Stimulated activated CD4-positive, alpha-beta T cell treated with anti-CD3 and anti-CD28 coated beads, Interleukin-2, amount 100 ng/mL, for 24 hours (primary cell): ENCODE data around the gene RAB4B.
"Not testable (repeated sequence)": the region's sequence is repeated elsewhere in the genome, so short reads cannot be mapped to it uniquely, and the experiment has no call there.

Experiments
- DNase-seq, 2 donors: peaks; one replicate each; pipeline ENCODE4 v3.0.0-alpha.2; 2020

RAB4B gene

DNA sequence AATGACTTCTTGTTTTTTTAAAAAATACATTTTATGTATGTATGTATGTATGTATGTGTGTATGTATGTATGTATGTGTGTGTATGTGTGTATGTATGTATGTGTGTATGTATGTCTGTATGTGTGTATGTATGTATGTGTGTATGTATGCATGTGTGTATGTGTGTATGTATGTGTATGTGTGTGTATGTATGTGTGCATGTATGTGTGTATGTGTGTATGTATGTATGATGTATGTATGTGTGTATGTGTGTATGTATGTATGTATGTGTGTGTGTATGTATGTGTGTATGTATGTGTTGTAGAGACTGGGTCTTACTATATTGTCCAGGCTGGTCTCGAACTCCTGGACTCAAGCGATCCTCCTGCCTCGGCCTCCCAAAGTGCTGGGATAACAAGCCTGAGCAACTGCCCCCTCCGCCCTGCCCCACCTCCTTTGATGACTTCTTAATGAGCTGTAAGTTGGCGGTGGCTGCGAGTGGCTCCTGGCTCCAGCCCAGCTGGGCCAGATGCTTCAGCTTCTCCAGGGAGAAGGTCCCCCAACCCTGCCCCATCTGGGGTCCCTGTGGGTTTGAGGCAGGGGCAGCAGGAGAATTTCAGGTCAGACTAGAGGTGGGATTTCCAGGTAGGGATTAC is 47.5 kb downstream of the RAB4B start:
- DNase-seq = not testable (repeated sequence)

DNA sequence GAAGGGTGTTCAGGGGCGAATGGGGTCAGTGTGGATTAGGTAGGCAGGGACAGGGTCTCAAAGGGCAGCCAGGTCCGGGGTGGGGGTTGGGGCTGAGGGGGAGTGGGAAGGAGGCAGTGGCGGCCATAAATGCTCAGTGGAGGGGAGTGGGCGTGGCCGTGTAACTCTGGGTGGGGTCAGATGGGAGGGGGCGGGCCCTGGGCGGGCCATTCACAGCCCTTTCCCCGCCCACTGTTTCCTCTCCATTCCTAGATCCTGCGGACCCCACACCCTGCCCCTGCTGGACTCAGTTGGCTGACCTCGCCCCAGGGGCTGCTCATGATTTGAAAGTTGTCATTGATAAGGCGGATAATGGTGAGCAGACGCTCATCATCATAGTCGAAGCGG is 48.3 kb downstream of the RAB4B start:
- not testable (repeated sequence) for DNase-seq

DNA sequence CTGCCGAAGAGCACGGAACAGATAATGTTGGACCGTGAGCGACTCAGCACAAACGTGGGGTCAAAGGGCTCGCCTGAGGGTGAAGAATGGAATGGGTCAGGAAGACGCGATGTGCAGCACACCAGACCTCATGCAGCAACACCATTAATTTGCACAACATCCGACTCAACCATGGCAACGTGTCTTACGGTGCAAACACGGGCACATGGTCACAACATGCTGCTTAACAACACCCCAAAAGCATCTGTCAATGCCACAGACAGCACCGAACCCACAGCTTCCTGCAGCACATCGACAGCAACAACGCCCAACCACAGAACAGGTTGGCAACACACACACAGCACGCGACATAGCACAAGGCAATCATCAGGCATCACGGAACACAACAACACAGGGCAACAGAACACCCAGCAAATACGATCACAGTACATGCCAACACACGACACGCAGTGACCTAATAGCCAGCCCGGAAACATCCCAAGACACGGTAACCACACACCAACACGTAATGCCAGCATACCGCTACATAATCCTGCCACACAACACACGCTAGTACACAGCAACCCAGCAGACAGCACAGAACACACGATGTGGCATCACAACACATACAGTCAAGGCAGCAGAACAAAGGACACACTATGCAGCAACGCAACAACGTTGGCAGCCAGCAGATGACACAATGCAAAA is 48.8 kb downstream of the RAB4B start:
- peak in 1 of 2 donors; percentile 43 for DNase-seq

DNA sequence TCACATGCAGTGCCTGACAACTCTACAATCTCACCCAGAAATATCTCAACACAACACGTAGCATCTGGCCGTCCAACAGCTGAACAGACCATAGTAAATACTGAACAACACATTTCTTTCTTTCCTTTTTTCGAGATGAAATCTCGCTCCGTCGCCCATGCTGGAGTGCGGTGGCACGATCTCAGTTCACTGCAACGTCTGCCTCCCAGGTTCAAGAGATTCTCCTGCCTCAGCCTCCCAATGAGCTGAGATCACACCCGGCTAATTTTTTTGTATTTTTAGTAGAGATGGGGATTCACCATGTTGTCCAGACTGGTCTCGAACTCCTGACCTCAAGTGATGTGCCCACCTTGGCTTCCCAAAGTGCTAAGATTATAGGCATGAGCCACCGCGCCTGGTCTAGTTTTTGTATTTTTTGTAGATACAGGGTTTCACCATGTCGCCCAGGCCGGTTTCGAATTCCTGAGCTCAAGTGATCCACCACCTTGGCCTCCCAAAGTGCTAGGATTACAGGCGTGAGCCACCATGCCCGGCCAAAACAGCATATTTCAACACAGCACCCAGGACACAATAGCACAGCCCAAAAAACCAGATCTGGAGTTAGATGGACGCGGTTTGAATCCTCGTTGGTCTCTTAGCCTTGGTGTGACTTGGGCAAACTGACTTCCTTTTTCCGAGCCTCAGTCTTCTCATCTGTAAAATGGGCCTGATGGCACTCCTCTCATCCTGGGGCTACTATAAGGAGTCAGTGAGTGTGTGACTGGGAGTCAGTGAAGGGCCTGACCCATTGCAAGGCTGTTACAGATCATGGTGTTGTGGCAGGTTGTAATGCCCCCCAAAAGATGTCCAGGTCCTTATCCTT is 49.6 kb downstream of the RAB4B start:
- no peak for DNase-seq

DNA sequence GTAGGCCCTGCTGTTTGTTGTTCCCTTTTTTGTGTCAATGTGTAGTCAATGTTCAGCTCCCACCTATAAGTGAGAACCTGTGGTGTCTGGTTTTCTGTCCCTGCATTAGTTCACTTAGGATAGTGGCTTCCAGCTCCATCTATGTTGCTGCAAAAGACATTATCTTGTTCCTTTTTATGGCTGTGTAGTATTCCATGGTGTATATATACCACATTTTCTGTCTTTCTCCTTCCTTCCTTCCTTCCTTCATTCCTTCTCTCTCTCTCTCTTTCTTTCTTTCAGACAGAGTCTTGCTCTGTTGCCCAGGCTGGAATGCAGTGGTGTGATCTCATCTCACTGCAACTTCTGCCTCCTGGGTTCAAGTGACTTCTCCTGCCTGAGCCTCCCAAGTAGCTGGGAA is 51.2 kb downstream of the RAB4B start:
- DNase-seq = no peak

DNA sequence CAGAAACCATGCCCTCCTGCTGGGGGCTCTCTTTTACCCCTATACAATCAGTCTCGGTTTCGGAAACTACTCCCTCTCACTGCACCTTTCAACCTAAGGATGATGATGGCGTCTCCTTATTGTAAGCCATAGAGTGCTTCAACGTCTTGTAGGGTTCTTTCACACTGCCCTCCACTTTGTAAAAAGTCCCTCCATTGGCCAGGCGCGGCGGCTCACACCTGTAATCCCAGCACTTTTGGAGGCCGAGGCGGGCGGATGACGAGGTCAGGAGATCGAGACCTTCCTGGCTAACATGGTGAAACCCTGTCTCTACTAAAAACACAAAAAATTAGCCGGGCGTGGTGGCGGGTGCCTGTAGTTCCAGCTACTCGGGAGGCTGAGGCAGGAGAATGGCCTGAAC is 52.7 kb downstream of the RAB4B start:
- DNase-seq = not testable (repeated sequence)

DNA sequence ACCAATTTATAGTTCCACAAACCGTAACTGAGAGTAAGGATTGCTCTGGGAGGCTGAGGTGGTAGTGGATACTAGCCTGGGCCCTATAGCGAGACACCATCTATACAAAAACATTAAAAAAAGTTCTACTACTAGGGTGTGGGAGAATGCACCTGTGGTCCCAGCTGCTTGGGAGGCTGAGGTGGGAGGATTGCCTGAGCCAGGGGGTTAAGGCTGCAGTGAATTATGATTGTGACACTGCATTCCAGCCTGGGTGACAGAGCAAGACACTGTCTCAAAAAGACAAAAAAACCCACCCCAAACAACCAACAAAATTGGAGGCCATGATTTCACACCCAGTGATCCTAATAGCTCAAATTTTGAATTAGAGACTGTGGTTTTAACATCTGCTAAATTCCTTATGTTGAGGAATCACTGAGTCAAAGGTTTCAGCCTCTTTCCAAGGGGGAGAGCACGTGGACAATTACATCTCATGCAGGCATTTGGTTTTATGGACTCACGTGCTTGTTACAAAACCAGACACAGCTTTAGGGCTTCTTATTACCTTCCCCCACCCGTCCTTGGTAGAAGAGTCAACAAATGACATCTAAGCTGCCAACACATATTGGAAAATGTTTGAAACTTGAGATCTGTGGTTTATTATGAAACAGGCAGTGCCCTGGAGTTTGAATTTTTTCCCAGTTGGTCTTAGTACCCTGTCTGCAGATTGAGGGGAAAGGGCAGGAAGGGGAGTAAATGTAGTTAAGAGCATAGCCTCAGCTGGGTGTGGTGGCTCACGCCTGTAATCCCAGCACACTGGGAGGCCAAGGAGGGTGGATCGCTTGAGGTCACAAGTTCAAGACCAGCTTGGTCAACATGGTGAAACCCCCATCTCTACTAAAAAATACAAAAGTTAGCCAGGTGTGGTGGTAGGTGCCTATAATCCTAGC is 53.7 kb downstream of the RAB4B start:
- no peak for DNase-seq

DNA sequence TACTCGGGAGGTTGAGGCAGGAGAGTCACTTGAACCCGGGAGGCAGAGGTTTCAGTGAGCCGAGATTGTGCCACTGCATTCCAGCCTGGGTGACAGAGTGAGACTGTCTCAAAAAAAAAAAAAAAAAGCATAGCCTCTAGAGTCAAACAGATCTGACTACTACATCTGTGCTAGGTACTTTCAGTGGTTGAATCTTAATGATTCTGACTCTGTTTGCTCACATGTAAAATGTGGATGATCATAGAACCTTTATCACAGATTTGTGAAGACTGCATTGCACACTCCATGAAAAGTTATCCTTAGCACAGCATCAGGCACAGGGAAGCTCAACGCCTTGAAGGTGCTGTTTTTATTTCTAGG is 54.4 kb downstream of the RAB4B start:
- DNase-seq = not testable (repeated sequence)

DNA sequence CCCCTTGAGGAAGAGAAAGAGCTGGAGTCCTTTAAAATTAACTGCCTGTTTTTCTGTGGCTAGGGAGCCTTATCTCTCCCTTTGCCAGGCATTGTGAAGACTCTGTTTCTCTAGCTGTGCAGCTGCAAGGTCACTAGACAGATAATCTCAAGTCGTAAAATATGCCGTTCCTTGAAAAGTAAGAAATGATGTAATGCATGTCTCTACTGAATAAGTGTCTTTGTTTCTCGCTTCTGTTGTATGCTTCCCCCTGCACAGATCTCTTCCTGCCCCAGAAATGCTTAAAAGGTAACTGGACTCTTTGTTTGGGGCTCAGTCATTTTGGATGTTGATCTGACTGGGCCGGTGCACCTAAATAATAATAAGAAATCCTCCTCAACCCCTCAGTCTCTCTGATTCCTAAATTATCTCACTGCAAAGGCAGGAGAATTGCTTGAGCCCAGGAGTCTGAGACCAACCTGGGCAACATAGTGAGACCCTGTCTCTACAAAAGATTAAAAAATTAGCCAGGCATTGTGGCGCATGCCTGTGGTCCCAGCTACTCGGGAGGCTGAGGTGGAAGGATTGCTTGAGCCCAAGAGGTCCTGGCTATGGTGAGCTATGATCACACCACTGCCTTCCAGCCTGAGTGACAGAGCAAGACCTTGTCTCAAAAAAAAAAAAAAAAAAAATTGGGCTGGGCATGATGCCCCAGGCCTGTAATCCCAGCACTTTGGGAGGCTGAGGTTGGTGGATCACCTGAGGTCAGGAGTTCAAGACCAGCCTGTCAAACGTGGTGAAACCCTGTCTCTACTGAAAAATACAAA is 55.9 kb downstream of the RAB4B start:
- DNase-seq = not testable (repeated sequence)

DNA sequence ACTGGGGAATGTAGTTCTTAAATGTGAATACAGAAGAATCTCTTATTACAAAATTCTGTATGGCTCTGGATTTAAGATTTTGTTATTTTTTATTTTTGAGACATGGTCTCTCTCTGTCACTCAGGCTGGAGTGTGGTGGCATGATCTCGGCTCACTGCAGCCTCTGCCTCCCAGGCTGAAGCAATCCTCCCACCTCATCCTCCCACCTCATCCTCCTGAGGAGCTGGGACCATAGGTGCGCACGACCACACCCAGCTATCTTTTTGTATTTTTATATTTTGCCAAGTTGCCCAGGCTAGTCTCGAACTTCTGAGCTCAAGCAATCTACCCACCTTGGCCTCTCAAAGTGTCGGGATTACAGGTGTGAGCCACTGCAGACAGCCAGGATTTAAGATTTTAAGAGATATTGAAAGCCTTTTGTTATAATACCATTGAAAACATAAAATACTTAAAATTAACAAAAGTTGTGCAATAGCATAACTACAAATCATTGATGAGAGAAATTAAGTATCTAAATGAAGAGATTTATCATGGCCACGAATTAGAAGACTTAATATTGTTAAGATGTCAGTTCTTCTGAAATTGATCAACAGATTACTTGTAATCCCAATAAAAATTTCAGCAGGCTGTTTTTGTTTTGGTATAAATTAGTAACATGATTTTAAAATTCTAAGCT is 58.8 kb downstream of the RAB4B start:
- no peak for DNase-seq

DNA sequence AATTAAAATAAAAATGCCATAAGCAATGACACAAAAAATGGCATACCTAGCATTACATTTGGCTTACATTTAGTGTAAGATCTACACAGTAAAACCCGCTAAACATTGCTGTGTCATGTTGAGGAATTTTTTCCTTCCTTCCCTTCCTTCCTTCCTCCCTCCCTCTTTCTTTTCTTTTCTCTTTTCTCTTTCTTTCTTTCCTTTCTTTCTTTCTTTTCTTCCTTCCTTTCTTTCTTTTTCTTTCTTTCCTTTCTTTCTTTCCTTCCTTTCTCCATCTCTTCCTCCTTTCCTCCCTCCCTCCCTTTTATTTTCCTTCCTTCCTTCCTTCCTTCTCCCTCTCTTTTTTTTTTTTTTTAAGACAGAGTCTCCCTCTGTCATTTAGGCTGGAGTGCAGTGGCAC is 60.4 kb downstream of the RAB4B start:
- DNase-seq = not testable (repeated sequence)

DNA sequence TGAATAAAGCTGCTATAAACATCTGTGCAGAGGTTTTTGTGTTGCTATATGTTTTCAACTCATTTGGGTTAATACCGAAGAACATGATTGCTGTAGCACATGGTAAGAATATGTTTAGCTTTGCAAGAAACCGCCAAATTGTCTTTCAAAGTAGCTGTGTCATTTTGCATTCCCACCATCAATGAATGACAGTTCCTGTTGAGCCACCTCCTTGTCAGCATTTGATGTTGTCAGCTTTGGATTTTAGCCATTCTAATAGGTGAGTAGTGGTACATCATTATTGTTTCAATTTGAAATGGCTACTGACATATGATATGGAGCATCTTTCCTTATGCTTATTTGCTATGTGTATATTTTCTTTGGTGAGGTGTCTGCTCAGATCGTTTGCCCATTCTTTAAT is 64.0 kb downstream of the RAB4B start:
- not testable (repeated sequence) for DNase-seq

DNA sequence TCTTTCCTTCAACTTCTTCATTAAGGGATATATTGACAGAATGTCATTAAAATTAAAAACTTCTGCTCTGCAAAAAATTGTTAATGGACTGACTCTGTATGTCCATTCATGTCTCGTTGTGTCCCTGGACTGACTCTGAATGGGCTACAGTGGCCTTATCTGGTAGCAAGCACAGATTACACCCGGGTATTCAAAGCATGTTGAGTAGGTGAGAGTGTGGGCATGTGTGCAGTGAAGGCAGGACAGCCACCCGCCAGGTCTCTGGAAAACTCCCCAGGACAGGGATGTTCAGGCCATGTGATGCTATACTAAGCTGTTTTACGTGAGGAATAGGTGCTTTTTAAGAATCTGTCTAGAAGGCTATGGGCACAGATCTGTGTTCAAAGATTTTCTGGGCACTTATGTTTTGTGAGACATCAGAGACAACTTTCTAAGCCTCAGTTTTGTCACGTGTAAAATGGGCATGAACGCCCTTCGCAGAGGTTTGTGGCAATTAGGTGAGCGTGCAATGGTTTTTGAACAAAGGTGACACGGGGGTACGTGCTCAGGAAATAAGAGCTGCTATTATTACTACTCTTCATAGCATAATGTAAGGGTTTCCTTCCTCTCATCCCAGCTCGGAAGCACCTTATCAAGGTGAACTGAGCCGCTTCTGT is 65.1 kb downstream of the RAB4B start:
- not testable (repeated sequence) for DNase-seq

DNA sequence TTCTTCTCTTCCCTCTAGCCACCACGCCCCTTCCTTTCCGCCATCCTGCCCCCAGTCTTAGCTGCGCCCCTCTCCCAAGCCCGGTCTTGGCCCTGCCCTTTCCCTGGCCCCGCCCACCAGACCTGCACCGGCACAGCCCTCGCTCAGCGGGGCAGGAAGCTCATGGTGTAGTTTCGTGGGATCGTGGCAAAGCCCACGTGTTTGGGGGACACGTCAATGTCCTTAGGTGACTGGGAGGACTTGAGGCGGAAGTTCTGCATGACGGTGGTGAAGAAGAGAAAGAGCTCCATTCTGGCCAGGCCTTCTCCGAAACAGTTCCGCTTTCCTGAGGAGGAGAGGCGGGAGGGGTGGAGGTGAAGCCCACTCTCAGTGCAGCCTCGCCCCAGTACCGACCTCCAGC is 65.6 kb downstream of the RAB4B start:
- DNase-seq = peak; percentile 60 to 77
